ENCODE measurements around the gene PLEKHJ1. TPM values are rescaled to one million over a fixed set of nuclear protein-coding genes. Genes with fewer than 3 reads are reported as not detected.

Gene PLEKHJ1
- total RNA-seq, 1 donor from 2014 or later: 23.9 TPM

DNA sequence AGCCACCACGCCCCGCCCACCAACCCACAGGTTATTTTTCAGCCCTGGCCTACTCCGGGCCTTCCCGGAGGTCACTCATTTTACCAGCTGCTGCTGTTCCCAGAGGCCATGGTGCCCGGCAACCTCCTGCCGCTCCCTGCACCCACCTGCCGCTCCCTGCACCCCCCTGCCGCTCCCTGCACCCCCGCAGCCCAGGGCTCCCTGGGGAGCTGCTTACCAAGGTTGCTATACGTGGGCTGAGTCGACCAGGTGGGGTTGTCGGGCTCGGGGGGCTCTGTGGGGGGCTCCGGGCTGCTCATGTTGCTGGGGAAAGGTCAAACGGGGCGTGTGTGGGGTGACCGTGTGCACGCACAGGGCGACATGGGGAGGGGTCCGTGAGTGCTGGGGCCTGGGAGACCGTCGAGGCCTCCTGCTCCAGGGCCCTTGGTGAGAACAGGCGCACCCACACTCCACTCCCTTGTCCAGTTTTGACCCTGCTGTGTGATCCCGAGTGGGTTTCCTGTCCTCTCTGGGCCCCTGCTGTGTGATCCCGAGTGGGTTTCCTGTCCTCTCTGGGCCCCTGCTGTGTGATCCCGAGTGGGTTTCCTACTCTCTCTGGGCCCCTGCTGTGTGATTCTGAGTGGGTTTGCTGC is 44.6 kb upstream of the PLEKHJ1 start:
- no peak overlapping the region for H3K4me3 ChIP-seq
- DNase-seq (ENCODE audit: low spot score in 2 of 2): no peak
- no peaks in the 10 kb centered on the region for H3K27me3 ChIP-seq
- H3K4me1 ChIP-seq: peaks cover 0 to 7% of the 10 kb centered on the region in 2 donors
- intact Hi-C loops (cut with DNase I): no loop called here
- H3K36me3 ChIP-seq: peaks cover 7 to 9% of the 10 kb centered on the region in 2 donors
- H3K9me3 ChIP-seq: no peaks in the 10 kb centered on the region
- TF ChIP-seq, protein P1, sequence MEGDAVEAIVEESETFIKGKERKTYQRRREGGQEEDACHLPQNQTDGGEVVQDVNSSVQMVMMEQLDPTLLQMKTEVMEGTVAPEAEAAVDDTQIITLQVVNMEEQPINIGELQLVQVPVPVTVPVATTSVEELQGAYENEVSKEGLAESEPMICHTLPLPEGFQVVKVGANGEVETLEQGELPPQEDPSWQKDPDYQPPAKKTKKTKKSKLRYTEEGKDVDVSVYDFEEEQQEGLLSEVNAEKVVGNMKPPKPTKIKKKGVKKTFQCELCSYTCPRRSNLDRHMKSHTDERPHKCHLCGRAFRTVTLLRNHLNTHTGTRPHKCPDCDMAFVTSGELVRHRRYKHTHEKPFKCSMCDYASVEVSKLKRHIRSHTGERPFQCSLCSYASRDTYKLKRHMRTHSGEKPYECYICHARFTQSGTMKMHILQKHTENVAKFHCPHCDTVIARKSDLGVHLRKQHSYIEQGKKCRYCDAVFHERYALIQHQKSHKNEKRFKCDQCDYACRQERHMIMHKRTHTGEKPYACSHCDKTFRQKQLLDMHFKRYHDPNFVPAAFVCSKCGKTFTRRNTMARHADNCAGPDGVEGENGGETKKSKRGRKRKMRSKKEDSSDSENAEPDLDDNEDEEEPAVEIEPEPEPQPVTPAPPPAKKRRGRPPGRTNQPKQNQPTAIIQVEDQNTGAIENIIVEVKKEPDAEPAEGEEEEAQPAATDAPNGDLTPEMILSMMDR (IDR thresholded peaks at IDR 0.05): no peak
- H3K27ac ChIP-seq: no peak overlapping the region

DNA sequence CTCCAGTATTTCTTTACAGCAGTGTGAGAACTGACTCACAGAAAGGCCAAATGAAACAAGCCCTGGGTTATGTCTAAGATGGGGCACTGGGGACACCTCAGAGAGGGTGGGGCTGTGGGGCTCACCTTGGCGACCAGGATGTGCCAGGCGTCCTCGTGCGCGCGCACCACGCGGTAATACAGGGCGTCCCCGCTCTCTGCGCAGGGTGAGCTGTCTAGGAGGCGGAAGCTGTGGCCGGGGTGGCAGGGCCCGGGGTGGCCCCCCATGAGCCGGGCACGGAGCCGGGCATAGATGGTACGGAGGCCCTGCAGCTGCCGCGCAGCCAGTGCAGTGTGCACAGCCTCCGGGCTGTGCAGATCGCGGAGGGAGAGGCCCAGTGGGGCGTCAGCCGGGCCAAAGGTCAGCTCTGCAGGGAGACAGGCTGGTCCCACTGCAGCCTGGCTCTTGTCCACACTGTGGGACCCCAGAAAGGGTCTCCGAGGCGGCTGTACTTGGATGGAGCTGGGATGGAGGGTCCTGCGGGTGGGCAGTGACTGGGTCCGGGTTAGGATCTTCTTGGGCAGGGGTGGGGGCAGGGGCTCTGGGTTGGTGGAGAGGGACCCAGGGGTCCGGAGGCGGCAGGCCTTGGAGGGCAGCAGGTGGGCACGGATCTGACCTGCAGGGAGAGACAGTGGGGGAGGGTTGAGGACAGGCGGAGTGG is 42.5 kb upstream of the PLEKHJ1 start:
- Histone ChIP-seq H3K4me3 (no peak overlapping the region), H3K36me3 (peaks cover 7 to 14% of the 10 kb centered on the region in 2 donors), H3K27me3 (no peaks in the 10 kb centered on the region), H3K9me3 (no peaks in the 10 kb centered on the region), H3K4me1 (peaks cover 8 to 12% of the 10 kb centered on the region in 2 donors), H3K27ac (no peak overlapping the region)
- no peak for DNase-seq (ENCODE audit: low spot score in 2 of 2)
- intact Hi-C loops (cut with DNase I): no loop called here
- TF ChIP-seq, protein P1 (IDR thresholded peaks at IDR 0.05): no peak

- intact Hi-C loops (cut with DNase I): no loop called here
- H3K9me3 ChIP-seq: no peaks in the 10 kb centered on the region
- no peak overlapping the region for H3K4me3 ChIP-seq
- peaks cover 16 to 25% of the 10 kb centered on the region in 2 donors for H3K36me3 ChIP-seq
- no peak for DNase-seq (ENCODE audit: low spot score in 2 of 2)
- TF ChIP-seq, protein P1 (IDR thresholded peaks at IDR 0.05): no peak
- no peaks in the 10 kb centered on the region for H3K27me3 ChIP-seq
- H3K4me1 ChIP-seq: peaks cover 15 to 25% of the 10 kb centered on the region in 2 donors
- no peak overlapping the region for H3K27ac ChIP-seq
Measured at GRCh38 chr19:2277138-2277537, 41.0 kb upstream of the PLEKHJ1 start.

DNA sequence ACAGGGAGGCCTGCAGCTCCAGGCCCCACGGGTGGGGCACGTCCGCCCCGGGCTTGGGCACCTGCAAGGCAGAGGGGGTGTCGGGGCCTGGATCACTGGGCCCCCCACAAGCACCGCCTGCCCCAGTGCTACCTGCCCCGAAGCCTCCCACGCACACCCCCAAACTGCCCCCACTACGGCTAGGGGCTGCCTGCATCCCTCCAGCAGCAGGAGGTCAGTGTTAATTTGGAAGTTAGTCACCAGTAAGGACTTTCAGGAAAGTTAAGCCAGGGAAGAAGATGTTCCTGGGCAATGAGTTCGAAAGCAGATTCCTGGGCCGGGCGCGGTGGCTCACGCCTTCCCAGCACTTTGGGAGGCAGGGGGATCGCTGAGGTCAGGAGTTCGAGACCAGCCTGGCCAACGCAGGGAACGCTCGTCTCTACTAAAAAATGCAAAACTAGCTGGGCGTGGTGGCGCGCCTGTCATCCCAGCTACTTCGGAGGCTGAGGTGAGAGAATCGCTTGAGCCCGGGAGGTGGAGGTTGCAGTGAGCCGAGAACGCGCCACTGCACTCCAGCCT is 40.4 kb upstream of the PLEKHJ1 start:
- Histone ChIP-seq H3K27ac (no peak overlapping the region), H3K4me3 (no peak overlapping the region), H3K27me3 (no peaks in the 10 kb centered on the region), H3K9me3 (no peaks in the 10 kb centered on the region), H3K36me3 (peaks cover 22 to 32% of the 10 kb centered on the region in 2 donors), H3K4me1 (peaks cover 17 to 31% of the 10 kb centered on the region in 2 donors)
- no peak for DNase-seq (ENCODE audit: low spot score in 2 of 2)
- TF ChIP-seq, protein P1 (IDR thresholded peaks at IDR 0.05): no peak
- intact Hi-C loops (cut with DNase I): no loop called here

- TF ChIP-seq, protein P1 (IDR thresholded peaks at IDR 0.05): no peak
- H3K4me3 ChIP-seq: no peak overlapping the region
- no peak overlapping the region for H3K27ac ChIP-seq
- intact Hi-C loops (cut with DNase I): no loop called here
- no peak for DNase-seq (ENCODE audit: low spot score in 2 of 2)
- H3K36me3 ChIP-seq: peaks cover 26 to 34% of the 10 kb centered on the region in 2 donors
- H3K9me3 ChIP-seq: no peaks in the 10 kb centered on the region
- no peaks in the 10 kb centered on the region for H3K27me3 ChIP-seq
- H3K4me1 ChIP-seq: peaks cover 22 to 33% of the 10 kb centered on the region in 2 donors
Measured at GRCh38 chr19:2275588-2276428, 39.7 kb upstream of the PLEKHJ1 start.

Measured in ascending aorta (tissue), 2 donors.